GM18868 (cell line): ENCODE data around the gene LURAP1L.

ENCODE experiments used
- ATAC-seq: cut with Tn5 transposase; IDR thresholded peaks from one replicate; pipeline ENCODE4 v1.9.1; 2021; ENCODE audit warnings: mild to moderate bottlenecking, moderate library complexity; ENCODE audit not compliant: unreplicated experiment

LURAP1L gene

GRCh38 chr9:12774861-12775678 lies at the start of gene LURAP1L:
Gene LURAP1L (plus strand): TSS chr9:12775020. CDS start chr9:12775716, 696 bp downstream.
- ATAC-seq: no peak

- ATAC-seq: no peak
These were observed 48.0 kb upstream of the LURAP1L start for GRCh38 chr9:12726795-12727194.

GRCh38 chr9:12730198-12730597 lies 44.6 kb upstream of the LURAP1L start:
- ATAC-seq: no peak

- ATAC-seq: no peak
These were observed 43.9 kb upstream of the LURAP1L start for GRCh38 chr9:12730927-12731326.

- ATAC-seq: no peak
These were observed 41.8 kb upstream of the LURAP1L start for GRCh38 chr9:12732971-12733370.

GRCh38 chr9:12735665-12736064 lies 39.2 kb upstream of the LURAP1L start:
- peak; percentile 71 for ATAC-seq

GRCh38 chr9:12737871-12738270 lies 36.9 kb upstream of the LURAP1L start:
- ATAC-seq: no peak

- ATAC-seq: no peak
These were observed 35.7 kb upstream of the LURAP1L start for GRCh38 chr9:12739014-12739652.

GRCh38 chr9:12740845-12741244 lies 34.0 kb upstream of the LURAP1L start:
- ATAC-seq: no peak

- no peak for ATAC-seq
These were observed 26.8 kb upstream of the LURAP1L start for GRCh38 chr9:12748016-12748415.

- ATAC-seq: no peak
These were observed 25.9 kb upstream of the LURAP1L start for GRCh38 chr9:12748954-12749353.

GRCh38 chr9:12753931-12754330 lies 20.9 kb upstream of the LURAP1L start:
- ATAC-seq: no peak

GRCh38 chr9:12759761-12760160 lies 15.1 kb upstream of the LURAP1L start:
- peak; percentile 60 for ATAC-seq

GRCh38 chr9:12760758-12761157 lies 14.1 kb upstream of the LURAP1L start:
- ATAC-seq: no peak

GRCh38 chr9:12764150-12764549 lies 10.7 kb upstream of the LURAP1L start:
- ATAC-seq: no peak

GRCh38 chr9:12765088-12765798 lies 9.6 kb upstream of the LURAP1L start:
- no peak for ATAC-seq

GRCh38 chr9:12766357-12766756 lies 8.5 kb upstream of the LURAP1L start:
- ATAC-seq: no peak

- no peak for ATAC-seq
These were observed 4.6 kb upstream of the LURAP1L start for GRCh38 chr9:12770261-12770660.

- ATAC-seq: no peak
These were observed 2.9 kb upstream of the LURAP1L start for GRCh38 chr9:12771891-12772290.

- no peak for ATAC-seq
These were observed 1.3 kb upstream of the LURAP1L start for GRCh38 chr9:12773562-12773961.

GRCh38 chr9:12775679-12776512 lies 1.1 kb downstream of the LURAP1L start:
- peak; percentile 93 for ATAC-seq
